CD4-positive, CD25-positive, alpha-beta regulatory T cell (primary cell): Measurements from ENCODE around the gene PDE3A. TPM values are rescaled to one million over a fixed set of nuclear protein-coding genes. Genes with fewer than 3 reads are reported as not detected.

Experiments used
- ATAC-seq, 2 donors: fragments of 150-1000 bp; cut with Tn5 transposase; one replicate each; pipeline ENCODE4 v1.10.0; 2021; ENCODE audit warnings: low read depth in 2 of 2, moderate number of reproducible peaks in 2 of 2, moderate library complexity in 1 of 2
- DNase-seq, 3 donors: peaks; one replicate each; pipeline versions ENCODE4 v3.0.0 to v3.0.0-alpha.2; 2012 to 2022; ENCODE audit warnings: mixed read lengths in 1 of 3
- H3K27ac ChIP-seq: one replicate; pipeline ENCODE4 v1.7.0; 2013; ENCODE audit warnings: mild to moderate bottlenecking, low read length; ENCODE audit not compliant: insufficient read depth, poor library complexity, severe bottlenecking
- H3K27me3 ChIP-seq: one replicate; pipeline ENCODE4 v1.7.0; 2013; ENCODE audit warnings: low read length; ENCODE audit not compliant: control insufficient read depth, insufficient read depth
- H3K36me3 ChIP-seq: one replicate; pipeline ENCODE4 v1.7.0; 2013; ENCODE audit warnings: mild to moderate bottlenecking, low read length, moderate library complexity; ENCODE audit not compliant: control insufficient read depth, insufficient read depth
- H3K4me1 ChIP-seq: 2 replicates; pipeline ENCODE4 v1.7.0; 2013; ENCODE audit warnings: mild to moderate bottlenecking, low read length; ENCODE audit not compliant: insufficient read depth, control insufficient read depth, poor library complexity, severe bottlenecking
- H3K4me3 ChIP-seq: one replicate; pipeline ENCODE4 v1.7.0; 2013; ENCODE audit warnings: low read depth, mild to moderate bottlenecking, low read length, moderate library complexity
- H3K9me3 ChIP-seq, 2 experiments: 1 replicate in 1 of 2; 2 replicates in 1 of 2; pipeline ENCODE4 v1.7.0; 2013; ENCODE audit warnings: low read length in 2 of 2, mild to moderate bottlenecking in 1 of 2, moderate library complexity in 1 of 2; ENCODE audit not compliant: control insufficient read depth in 2 of 2
- H3K27ac Mint-ChIP-seq, 3 donors: one replicate each; pipeline ENCODE4 v1.8.0; 2020 to 2022; ENCODE audit warnings: mild to moderate bottlenecking in 3 of 3, mixed read lengths in 3 of 3, moderate library complexity in 2 of 3
- H3K27me3 Mint-ChIP-seq: one replicate; pipeline ENCODE4 v1.8.0; 2022; ENCODE audit warnings: mild to moderate bottlenecking, mixed read lengths
- H3K36me3 Mint-ChIP-seq: one replicate; pipeline ENCODE4 v1.8.0; 2020; ENCODE audit warnings: mixed read lengths
- H3K4me1 Mint-ChIP-seq, 4 donors: one replicate each; pipeline ENCODE4 v1.8.0; 2020 to 2022; ENCODE audit warnings: mixed read lengths in 4 of 4, mild to moderate bottlenecking in 1 of 4
- H3K4me3 Mint-ChIP-seq, 4 donors: one replicate each; pipeline ENCODE4 v1.8.0; 2020 to 2022; ENCODE audit warnings: mild to moderate bottlenecking in 4 of 4, mixed read lengths in 4 of 4, moderate library complexity in 3 of 4
- H3K9me3 Mint-ChIP-seq, 7 donors: one replicate each; pipeline ENCODE4 v1.8.0; 2020 to 2022; ENCODE audit warnings: mixed read lengths in 7 of 7, mild to moderate bottlenecking in 3 of 7, moderate library complexity in 2 of 7
- polyA plus RNA-seq, 4 donors: library from polyadenylated mRNA; unstranded; fragments of 300-500 nt; fragmentation: Illumina TruSeq; gene quantifications; one replicate each; pipeline ENCODE4 v1.2.3, GENCODE V29; 2021
- total RNA-seq: library from RNA; stranded (reverse); gene quantifications from one replicate; pipeline ENCODE4 v1.2.3, GENCODE V29; 2022

PDE3A gene
- total and polyA plus RNA-seq, 5 donors from 2014 or later: 0.05 to 0.30 TPM; not detected in 3

DNA sequence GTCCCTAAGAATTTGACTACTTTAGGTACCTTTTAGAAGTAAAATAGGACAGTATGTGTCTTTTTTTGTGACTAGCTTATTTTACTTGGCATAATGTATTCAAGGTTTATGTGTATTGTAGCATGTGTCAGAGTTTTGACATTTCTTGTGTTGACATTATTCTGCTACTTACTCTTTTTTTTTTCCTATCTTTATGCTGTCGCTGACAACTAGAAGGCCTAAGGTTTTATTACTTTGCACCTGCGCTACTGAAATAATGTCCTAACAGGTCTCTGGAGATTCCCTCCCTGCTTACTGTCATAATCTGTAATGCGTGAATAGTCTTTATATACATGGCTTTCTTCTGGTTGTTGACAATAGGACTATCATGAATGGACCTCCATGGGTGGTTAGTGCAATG is 43.0 kb downstream of the PDE3A start:
- Histone ChIP-seq H3K36me3 (no peaks in the 10 kb centered on the region), H3K4me1 (no peaks in the 10 kb centered on the region), H3K27ac (no peak overlapping the region), H3K9me3 (no peaks in the 10 kb centered on the region), H3K4me3 (no peak overlapping the region), H3K27me3 (no peaks in the 10 kb centered on the region)
- Mint-ChIP-seq H3K27ac (no peak overlapping the region), H3K27me3 (no peaks in the 10 kb centered on the region), H3K4me3 (no peak overlapping the region), H3K4me1 (no peaks in the 10 kb centered on the region), H3K36me3 (no peaks in the 10 kb centered on the region), H3K9me3 (peaks cover 0 to 10% (median 2%) of the 10 kb centered on the region in 7 donors)
- DNase-seq (no peak), ATAC-seq (no peak)

DNA sequence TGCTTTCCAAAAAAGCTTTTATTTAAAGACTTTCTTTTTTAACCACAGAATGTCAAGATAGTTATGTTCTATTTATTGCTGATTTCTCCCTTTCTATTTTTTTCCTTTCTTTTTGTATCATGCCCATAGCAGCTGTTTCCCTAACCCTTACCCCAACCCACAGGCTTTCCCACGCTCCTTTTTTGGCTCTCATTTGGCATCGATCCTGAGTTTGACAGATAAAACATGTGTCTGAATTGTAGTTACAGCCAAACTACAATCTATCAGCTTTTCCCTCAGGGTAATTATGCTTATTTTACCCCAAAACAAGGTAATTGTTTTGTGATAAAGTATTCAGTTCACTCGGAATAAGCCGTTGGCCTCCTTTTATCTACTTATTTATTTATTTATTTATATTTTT is 46.7 kb downstream of the PDE3A start:
- H3K27me3 Mint-ChIP-seq: no peaks in the 10 kb centered on the region
- H3K4me1 ChIP-seq: no peaks in the 10 kb centered on the region
- H3K4me3 Mint-ChIP-seq: no peak overlapping the region
- H3K9me3 Mint-ChIP-seq: peaks cover 0 to 10% (median 2%) of the 10 kb centered on the region in 7 donors
- H3K36me3 Mint-ChIP-seq: no peaks in the 10 kb centered on the region
- H3K27ac Mint-ChIP-seq: no peak overlapping the region
- H3K27me3 ChIP-seq: no peaks in the 10 kb centered on the region
- H3K4me3 ChIP-seq: no peak overlapping the region
- no peaks in the 10 kb centered on the region for H3K36me3 ChIP-seq
- H3K4me1 Mint-ChIP-seq: no peaks in the 10 kb centered on the region
- ATAC-seq (no peak), DNase-seq (no peak)
- H3K9me3 ChIP-seq: no peaks in the 10 kb centered on the region
- H3K27ac ChIP-seq: no peak overlapping the region

DNA sequence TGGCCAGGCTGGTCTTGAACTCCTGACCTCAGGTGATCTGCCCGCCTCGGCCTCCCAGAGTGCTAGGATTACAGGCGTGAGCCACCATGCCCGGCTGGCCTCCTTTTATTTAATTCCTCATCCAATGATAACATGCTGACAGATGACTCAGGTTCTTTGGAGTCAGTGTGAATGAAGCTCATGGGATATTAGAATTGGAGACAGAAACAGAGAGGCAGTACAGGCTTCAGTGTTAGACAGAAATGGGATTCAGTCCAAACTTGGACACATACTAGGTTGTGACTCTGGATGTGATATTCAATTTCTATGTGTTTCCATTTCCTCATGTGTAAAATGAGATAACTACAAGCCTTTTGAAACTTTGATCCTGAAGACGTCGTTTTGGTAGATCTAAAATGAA is 47.3 kb downstream of the PDE3A start:
- no peaks in the 10 kb centered on the region for H3K4me1 ChIP-seq
- Mint-ChIP-seq H3K27me3 (no peaks in the 10 kb centered on the region), H3K36me3 (no peaks in the 10 kb centered on the region), H3K4me1 (no peaks in the 10 kb centered on the region), H3K4me3 (no peak overlapping the region), H3K27ac (no peak overlapping the region), H3K9me3 (peaks cover 0 to 10% (median 2%) of the 10 kb centered on the region in 7 donors)
- no peak overlapping the region for H3K4me3 ChIP-seq
- no peak overlapping the region for H3K27ac ChIP-seq
- no peaks in the 10 kb centered on the region for H3K9me3 ChIP-seq
- ATAC-seq (no peak), DNase-seq (no peak)
- H3K27me3 ChIP-seq: no peaks in the 10 kb centered on the region
- H3K36me3 ChIP-seq: no peaks in the 10 kb centered on the region

DNA sequence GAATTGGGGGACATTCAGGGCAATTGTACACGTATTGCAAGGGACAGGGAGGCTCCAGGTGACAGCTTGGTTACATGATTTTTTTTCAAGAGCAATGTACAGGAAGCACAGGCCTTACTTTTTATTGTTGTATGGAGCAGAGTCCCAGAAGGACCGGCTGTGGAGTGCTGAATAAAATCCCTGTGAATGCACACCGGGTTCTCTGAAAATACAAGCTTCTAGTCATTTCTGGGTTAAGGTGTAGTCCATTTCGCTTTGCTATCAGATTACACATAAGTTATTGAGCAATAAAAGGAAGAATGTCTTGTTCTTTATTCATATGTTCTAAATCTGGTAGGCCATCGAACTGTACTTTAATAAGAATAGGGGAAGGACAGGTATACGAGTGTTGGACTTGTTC is 52.2 kb downstream of the PDE3A start:
- Mint-ChIP-seq H3K27me3 (no peaks in the 10 kb centered on the region), H3K4me1 (no peaks in the 10 kb centered on the region), H3K27ac (no peak overlapping the region), H3K4me3 (no peak overlapping the region), H3K36me3 (no peaks in the 10 kb centered on the region), H3K9me3 (peaks cover 0 to 4% (median 0%) of the 10 kb centered on the region in 7 donors)
- DNase-seq: no peak
- Histone ChIP-seq H3K4me1 (no peaks in the 10 kb centered on the region), H3K27me3 (no peaks in the 10 kb centered on the region), H3K9me3 (no peaks in the 10 kb centered on the region), H3K4me3 (no peak overlapping the region), H3K27ac (no peak overlapping the region), H3K36me3 (no peaks in the 10 kb centered on the region)
- ATAC-seq: no peak

DNA sequence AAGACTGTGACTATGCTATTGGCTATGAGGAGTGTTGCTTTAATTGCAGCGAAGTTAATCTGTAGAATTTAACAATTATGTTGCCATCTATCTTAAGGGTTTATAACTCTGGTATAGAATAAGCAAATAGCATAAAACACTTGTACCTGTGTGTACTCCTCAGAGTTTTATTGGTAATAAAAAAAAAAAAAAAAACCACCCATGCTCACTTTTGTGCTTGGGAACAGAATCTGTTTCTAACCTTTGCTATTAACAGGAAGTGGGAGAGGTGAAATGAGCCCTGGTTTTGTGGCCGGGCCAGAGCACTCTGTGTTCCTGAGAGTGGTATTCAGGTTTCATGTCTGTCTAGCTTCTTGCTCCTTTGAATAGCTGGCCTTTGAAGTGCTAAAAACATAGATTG is 53.1 kb downstream of the PDE3A start:
- Mint-ChIP-seq H3K36me3 (no peaks in the 10 kb centered on the region), H3K9me3 (peaks cover 0 to 3% (median 0%) of the 10 kb centered on the region in 7 donors), H3K27ac (no peak overlapping the region), H3K27me3 (no peaks in the 10 kb centered on the region), H3K4me1 (no peaks in the 10 kb centered on the region), H3K4me3 (no peak overlapping the region)
- Histone ChIP-seq H3K4me1 (no peaks in the 10 kb centered on the region), H3K27ac (no peak overlapping the region), H3K4me3 (no peak overlapping the region), H3K36me3 (no peaks in the 10 kb centered on the region), H3K9me3 (no peaks in the 10 kb centered on the region), H3K27me3 (no peaks in the 10 kb centered on the region)
- DNase-seq (no peak), ATAC-seq (no peak)

DNA sequence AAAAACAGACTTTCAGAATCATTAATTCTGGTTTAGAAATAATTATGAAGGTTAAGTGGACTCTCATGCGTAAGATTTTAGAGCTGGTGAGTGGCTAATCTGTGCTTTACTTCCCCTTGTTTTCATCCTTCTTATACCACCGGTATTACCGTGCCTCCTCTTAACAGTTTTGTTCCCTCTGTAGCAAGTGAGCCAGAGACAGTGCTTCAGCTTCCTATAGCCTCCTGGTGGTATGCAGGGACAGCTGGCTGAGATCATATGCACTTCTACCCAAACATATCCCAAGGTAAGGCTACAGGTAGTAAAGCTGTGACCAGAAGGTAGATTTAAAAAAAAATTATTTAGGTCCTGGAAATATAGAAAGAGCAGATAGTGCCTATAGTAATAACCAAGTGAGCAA is 55.2 kb downstream of the PDE3A start:
- ATAC-seq (no peak), DNase-seq (no peak)
- H3K9me3 ChIP-seq: no peaks in the 10 kb centered on the region
- no peaks in the 10 kb centered on the region for H3K4me1 ChIP-seq
- H3K4me3 ChIP-seq: no peak overlapping the region
- H3K27me3 ChIP-seq: no peaks in the 10 kb centered on the region
- Mint-ChIP-seq H3K27me3 (no peaks in the 10 kb centered on the region), H3K36me3 (no peaks in the 10 kb centered on the region), H3K4me3 (no peak overlapping the region), H3K4me1 (no peaks in the 10 kb centered on the region), H3K27ac (no peak overlapping the region), H3K9me3 (peaks cover 0 to 4% (median 0%) of the 10 kb centered on the region in 7 donors)
- H3K27ac ChIP-seq: no peak overlapping the region
- H3K36me3 ChIP-seq: no peaks in the 10 kb centered on the region

GRCh38 chr12:20424841-20425240 is 56.5 kb downstream of the PDE3A start:
- no peak overlapping the region for H3K27ac ChIP-seq
- Mint-ChIP-seq H3K4me1 (no peaks in the 10 kb centered on the region), H3K36me3 (no peaks in the 10 kb centered on the region), H3K27ac (no peak overlapping the region), H3K27me3 (no peaks in the 10 kb centered on the region), H3K4me3 (no peak overlapping the region), H3K9me3 (peaks cover 0 to 4% (median 0%) of the 10 kb centered on the region in 7 donors)
- no peaks in the 10 kb centered on the region for H3K9me3 ChIP-seq
- H3K27me3 ChIP-seq: no peaks in the 10 kb centered on the region
- no peak for ATAC-seq
- no peak overlapping the region for H3K4me3 ChIP-seq
- no peak for DNase-seq
- H3K36me3 ChIP-seq: no peaks in the 10 kb centered on the region
- H3K4me1 ChIP-seq: no peaks in the 10 kb centered on the region

DNA sequence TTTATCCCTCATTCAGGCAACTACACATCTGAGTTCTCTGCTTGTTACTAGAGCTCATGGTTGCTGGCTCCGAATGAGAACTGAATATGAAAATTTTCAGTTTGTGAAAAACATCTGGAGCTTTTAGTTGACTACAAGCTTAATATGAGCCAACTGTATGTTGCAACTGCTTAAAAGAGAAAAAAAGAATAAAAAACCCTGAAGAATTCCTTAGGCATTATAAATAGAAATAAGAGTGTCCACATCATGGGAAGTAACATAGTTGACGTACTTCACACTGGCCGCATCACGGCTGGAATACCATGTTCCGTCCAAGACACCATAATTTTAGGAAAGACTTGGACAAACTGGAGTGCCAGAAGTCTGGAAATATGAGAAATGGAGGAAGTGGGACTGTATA is 57.9 kb downstream of the PDE3A start:
- H3K9me3 ChIP-seq: no peaks in the 10 kb centered on the region
- no peak overlapping the region for H3K4me3 Mint-ChIP-seq
- H3K36me3 Mint-ChIP-seq: no peaks in the 10 kb centered on the region
- ATAC-seq (no peak), DNase-seq (no peak)
- no peaks in the 10 kb centered on the region for H3K36me3 ChIP-seq
- no peaks in the 10 kb centered on the region for H3K4me1 Mint-ChIP-seq
- H3K27ac Mint-ChIP-seq: peak overlapping the region in 1 of 3 donors; percentile 58
- H3K4me3 ChIP-seq: no peak overlapping the region
- H3K9me3 Mint-ChIP-seq: peaks cover 0 to 4% (median 0%) of the 10 kb centered on the region in 7 donors
- no peaks in the 10 kb centered on the region for H3K27me3 ChIP-seq
- no peak overlapping the region for H3K27ac ChIP-seq
- no peaks in the 10 kb centered on the region for H3K4me1 ChIP-seq
- no peaks in the 10 kb centered on the region for H3K27me3 Mint-ChIP-seq
